Fibroblast of pulmonary artery (primary cell): ENCODE measurements around the gene ZSCAN5A.
"Not testable (repeated sequence)": the region's sequence is repeated elsewhere in the genome, so short reads cannot be mapped to it uniquely, and the experiment has no call there.

Experiments used
- DNase-seq: peaks from one replicate; pipeline ENCODE4 v3.0.0-alpha.2; 2010; ENCODE audit warnings: low read depth
- H3K4me3 ChIP-seq: replicated peaks from 2 replicates; pipeline ENCODE4 v1.5.1; 2011; ENCODE audit warnings: low read depth, mild to moderate bottlenecking, control low read depth, low read length, moderate library complexity
- CTCF ChIP-seq: IDR thresholded peaks from 2 replicates; pipeline ENCODE4 v1.5.1; 2011; ENCODE audit warnings: mild to moderate bottlenecking, control low read depth, low read length, inconsistent platforms; ENCODE audit errors: missing control alignments

The ZSCAN5A gene

GRCh38 chr19:56261145-56261544, 53.5 kb downstream of the ZSCAN5A start:
- H3K4me3 ChIP-seq, result no peak overlapping the region
- no peak for TF ChIP-seq CTCF
- no peak for DNase-seq

GRCh38 chr19:56258272-56258671, 56.4 kb downstream of the ZSCAN5A start:
- no peak overlapping the region for H3K4me3 ChIP-seq
- no peak for DNase-seq
- TF ChIP-seq CTCF, result no peak

- H3K4me3 ChIP-seq, result no peak overlapping the region
- peak; percentile 82 for DNase-seq
- peak; percentile 49 for TF ChIP-seq CTCF
These were observed 60.9 kb downstream of the ZSCAN5A start for GRCh38 chr19:56253737-56254136.

GRCh38 chr19:56252699-56253422, 61.8 kb downstream of the ZSCAN5A start:
- peak; percentile 97 for TF ChIP-seq CTCF
- peak; percentile 86 for DNase-seq

GRCh38 chr19:56248736-56249338, 65.8 kb downstream of the ZSCAN5A start:
- not testable (repeated sequence) for H3K4me3 ChIP-seq, DNase-seq

More at GRCh38 chr19:56252699-56253422, 61.8 kb downstream of the ZSCAN5A start:
- H3K4me3 ChIP-seq, result no peak overlapping the region

GRCh38 chr19:56245764-56246163, 68.9 kb downstream of the ZSCAN5A start:
- DNase-seq, H3K4me3 ChIP-seq: not testable (repeated sequence)

- H3K4me3 ChIP-seq, result no peak overlapping the region
- DNase-seq, result no peak
- TF ChIP-seq CTCF, result no peak
These were observed 69.4 kb downstream of the ZSCAN5A start for GRCh38 chr19:56245121-56245740.

GRCh38 chr19:56223481-56223880, 91.2 kb downstream of the ZSCAN5A start:
- no peak for TF ChIP-seq CTCF
- no peak for DNase-seq
- H3K4me3 ChIP-seq, result no peak overlapping the region
